ENCODE data around the gene GAS2L1.

Gene GAS2L1

GRCh38 chr22:29308791-29309262, 2.4 kb downstream of the GAS2L1 start:
- in situ Hi-C loops (cut with MboI; ENCODE audit: low sequenced_read_pairs): no loop called here

- in situ Hi-C loops (cut with MboI; ENCODE audit: low sequenced_read_pairs): no loop called here
These were observed 3.0 kb downstream of the GAS2L1 start for GRCh38 chr22:29309332-29310064.

GRCh38 chr22:29310065-29310862, 3.8 kb downstream of the GAS2L1 start:
- in situ Hi-C loops (cut with MboI; ENCODE audit: low sequenced_read_pairs): no loop called here

- in situ Hi-C loops (cut with MboI; ENCODE audit: low sequenced_read_pairs): no loop called here
These were observed 4.5 kb downstream of the GAS2L1 start for GRCh38 chr22:29310863-29311339.

GRCh38 chr22:29311464-29312217, 5.2 kb downstream of the GAS2L1 start:
- in situ Hi-C loops (cut with MboI; ENCODE audit: low sequenced_read_pairs): no loop called here

- in situ Hi-C loops (cut with MboI; ENCODE audit: low sequenced_read_pairs): no loop called here
These were observed 6.0 kb downstream of the GAS2L1 start for GRCh38 chr22:29312218-29313125.

GRCh38 chr22:29313126-29313575, 6.7 kb downstream of the GAS2L1 start:
- in situ Hi-C loops (cut with MboI; ENCODE audit: low sequenced_read_pairs): no loop called here

- in situ Hi-C loops (cut with MboI; ENCODE audit: low sequenced_read_pairs): no loop called here
These were observed 7.4 kb downstream of the GAS2L1 start for GRCh38 chr22:29313576-29314466.

- in situ Hi-C loops (cut with MboI; ENCODE audit: low sequenced_read_pairs): no loop called here
These were observed 8.3 kb downstream of the GAS2L1 start for GRCh38 chr22:29314537-29315285.

GRCh38 chr22:29315286-29316140, 9.1 kb downstream of the GAS2L1 start, which contains the start of gene RASL10A:
RASL10A (minus strand) TSS chr22:29315697; CDS start chr22:29315246, 451 bp downstream.
- in situ Hi-C loops (cut with MboI; ENCODE audit: low sequenced_read_pairs): no loop called here

- in situ Hi-C loops (cut with MboI; ENCODE audit: low sequenced_read_pairs): no loop called here
These were observed 9.8 kb downstream of the GAS2L1 start for GRCh38 chr22:29316141-29316828.

- in situ Hi-C loops (cut with MboI; ENCODE audit: low sequenced_read_pairs): no loop called here
These were observed 11.5 kb downstream of the GAS2L1 start for GRCh38 chr22:29317827-29318454.

- in situ Hi-C loops (cut with MboI; ENCODE audit: low sequenced_read_pairs): no loop called here
These were observed 12.6 kb downstream of the GAS2L1 start for GRCh38 chr22:29319072-29319471.

GRCh38 chr22:29320546-29320945, 14.1 kb downstream of the GAS2L1 start:
- in situ Hi-C loops (cut with MboI; ENCODE audit: low sequenced_read_pairs): no loop called here

- in situ Hi-C loops (cut with MboI; ENCODE audit: low sequenced_read_pairs): no loop called here
These were observed 17.2 kb downstream of the GAS2L1 start for GRCh38 chr22:29323641-29324040.

GRCh38 chr22:29325356-29325755, 18.9 kb downstream of the GAS2L1 start:
- in situ Hi-C loops (cut with MboI; ENCODE audit: low sequenced_read_pairs): no loop called here
